H7 (cell line): ENCODE measurements around the gene GFAP. TPM values are rescaled to one million over a fixed set of nuclear protein-coding genes. Genes with fewer than 3 reads are reported as not detected.
A peak's percentile ranks its signal among the peaks of the same experiment; 100 is the strongest.

Source experiments
- DNase-seq: peaks from one replicate; pipeline ENCODE4 v3.0.0; 2012
- H3K27me3 ChIP-seq: 2 replicates; pipeline ENCODE4 v1.6.0; 2011; ENCODE audit warnings: mild to moderate bottlenecking, low read length; ENCODE audit not compliant: control insufficient read depth, insufficient read depth
- H3K36me3 ChIP-seq: replicated peaks from 2 replicates; pipeline ENCODE4 v1.5.1; 2011; ENCODE audit warnings: low read length; ENCODE audit not compliant: control insufficient read depth, insufficient read depth
- H3K4me3 ChIP-seq: 2 replicates; pipeline ENCODE4 v1.5.1; 2011; ENCODE audit warnings: low read depth, mild to moderate bottlenecking, control low read depth, low read length, moderate library complexity; ENCODE audit not compliant: insufficient read depth
- total RNA-seq: library from RNA; depleted of rRNA; stranded (reverse); fragments of >200 nt; shearing (Covaris generic); gene quantifications from 2 replicates; pipeline ENCODE4 v1.2.3, GENCODE V29; 2014

GFAP gene
- total RNA-seq, 1 experiment from 2014 or later = 0.10 TPM

DNA sequence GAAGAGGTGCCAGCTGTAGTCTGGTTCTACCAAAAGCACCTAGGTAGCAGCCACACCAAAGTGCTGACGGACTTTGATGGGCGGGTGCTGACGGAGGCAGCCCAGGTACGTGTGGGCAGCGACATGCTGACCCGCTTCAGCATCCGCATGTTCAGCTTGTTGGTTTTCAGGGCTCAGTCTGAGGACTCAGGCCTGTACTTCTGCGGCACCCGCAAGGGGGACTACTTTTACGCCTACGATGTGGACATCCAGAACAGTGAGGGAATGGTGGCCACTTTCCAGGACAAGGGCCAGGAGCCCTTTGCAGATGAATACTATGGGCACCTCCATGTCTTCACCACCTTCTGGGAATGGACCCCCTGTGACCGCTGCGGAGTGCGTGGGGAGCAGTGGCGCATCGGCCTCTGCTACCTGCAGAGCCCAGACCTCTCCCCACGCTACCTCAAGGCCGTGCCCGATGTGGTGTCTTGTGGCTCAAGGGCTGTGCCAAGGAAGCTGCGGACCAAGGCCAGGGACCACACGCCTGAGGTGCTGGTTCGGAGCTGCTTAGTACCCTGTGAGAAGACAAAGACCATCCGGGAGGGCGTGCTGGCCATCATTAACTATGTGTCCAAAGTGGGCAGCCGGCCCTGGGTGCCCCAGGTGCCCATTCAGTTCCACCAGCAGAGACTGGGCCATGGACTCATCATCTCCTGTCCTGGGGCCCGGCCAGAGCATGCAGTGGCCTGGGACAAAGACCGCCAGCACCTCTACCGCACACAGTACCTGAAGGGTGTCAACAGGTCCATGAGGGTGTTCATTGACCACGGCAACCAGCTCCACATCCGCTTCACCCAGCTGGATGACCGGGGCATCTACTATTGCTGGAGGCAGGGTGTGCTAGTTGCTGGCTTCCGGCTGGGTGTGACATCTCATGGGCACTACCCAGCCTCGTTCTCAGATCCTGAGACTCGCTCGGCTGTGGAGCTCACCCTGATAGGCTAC is 11.0 kb downstream of the GFAP start:
- no peak overlapping the region for H3K4me3 ChIP-seq
- no peaks in the 10 kb centered on the region for H3K27me3 ChIP-seq
- DNase-seq = no peak
- H3K36me3 ChIP-seq = no peaks in the 10 kb centered on the region

DNA sequence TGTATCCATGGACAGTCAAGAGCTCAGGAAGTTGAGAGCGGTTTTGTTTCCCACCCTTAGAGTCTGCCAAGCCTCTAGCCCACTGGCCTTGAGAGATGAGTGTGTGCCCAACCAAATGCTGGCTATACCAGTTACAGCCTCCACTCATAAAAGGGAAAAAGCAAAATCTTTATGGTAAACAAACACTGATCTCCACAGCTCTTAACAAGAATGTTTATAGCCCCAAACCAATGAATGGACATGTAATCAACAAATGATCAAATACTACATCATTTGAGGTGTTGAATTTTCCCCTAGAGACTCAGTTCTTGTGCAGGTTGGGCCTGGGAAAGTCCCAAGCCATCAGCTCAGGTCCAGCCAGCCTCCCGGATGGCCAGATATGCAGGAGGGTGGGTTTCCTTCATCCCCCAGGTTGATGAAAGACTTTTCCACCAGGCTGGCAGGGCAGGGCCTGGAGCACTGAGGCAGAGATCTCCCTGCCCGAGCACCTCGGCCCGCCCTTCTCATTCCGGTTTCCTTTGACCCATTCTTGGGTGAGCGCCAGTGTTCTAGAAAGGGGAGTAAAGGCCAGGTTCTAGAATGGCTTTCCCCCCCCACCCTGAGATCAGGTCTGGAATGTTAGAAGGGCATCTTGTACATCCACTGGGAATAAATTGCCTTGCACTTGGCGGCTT is 12.2 kb downstream of the GFAP start:
- no peak for DNase-seq
- Histone ChIP-seq H3K4me3 (no peak overlapping the region), H3K27me3 (no peaks in the 10 kb centered on the region), H3K36me3 (no peaks in the 10 kb centered on the region)

DNA sequence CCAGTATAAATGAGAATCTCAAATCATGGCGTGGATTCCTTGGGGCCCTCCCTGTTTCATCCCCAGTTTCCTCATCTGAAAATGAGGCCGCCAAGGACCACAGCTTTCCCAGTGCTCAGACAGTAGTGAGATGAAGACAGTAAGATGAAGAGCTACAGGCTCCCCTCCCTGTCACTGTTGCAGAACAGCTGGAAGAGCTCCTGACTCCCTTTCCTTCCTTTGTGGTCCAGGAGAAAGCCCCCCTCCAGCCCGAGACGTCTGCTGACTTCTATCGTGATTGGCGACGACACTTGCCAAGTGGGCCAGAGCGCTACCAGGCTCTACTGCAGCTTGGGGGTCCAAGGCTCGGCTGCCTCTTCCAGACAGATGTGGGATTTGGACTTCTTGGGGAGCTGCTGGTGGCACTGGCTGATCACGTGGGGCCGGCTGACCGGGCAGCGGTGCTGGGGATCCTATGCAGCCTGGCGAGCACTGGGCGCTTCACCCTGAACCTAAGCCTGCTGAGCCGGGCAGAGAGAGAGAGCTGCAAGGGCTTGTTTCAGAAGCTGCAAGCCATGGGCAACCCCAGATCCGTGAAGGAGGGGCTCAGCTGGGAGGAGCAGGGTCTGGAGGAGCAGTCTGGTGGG is 13.1 kb downstream of the GFAP start:
- DNase-seq = no peak
- Histone ChIP-seq H3K27me3 (no peaks in the 10 kb centered on the region), H3K36me3 (no peaks in the 10 kb centered on the region), H3K4me3 (no peak overlapping the region)

DNA sequence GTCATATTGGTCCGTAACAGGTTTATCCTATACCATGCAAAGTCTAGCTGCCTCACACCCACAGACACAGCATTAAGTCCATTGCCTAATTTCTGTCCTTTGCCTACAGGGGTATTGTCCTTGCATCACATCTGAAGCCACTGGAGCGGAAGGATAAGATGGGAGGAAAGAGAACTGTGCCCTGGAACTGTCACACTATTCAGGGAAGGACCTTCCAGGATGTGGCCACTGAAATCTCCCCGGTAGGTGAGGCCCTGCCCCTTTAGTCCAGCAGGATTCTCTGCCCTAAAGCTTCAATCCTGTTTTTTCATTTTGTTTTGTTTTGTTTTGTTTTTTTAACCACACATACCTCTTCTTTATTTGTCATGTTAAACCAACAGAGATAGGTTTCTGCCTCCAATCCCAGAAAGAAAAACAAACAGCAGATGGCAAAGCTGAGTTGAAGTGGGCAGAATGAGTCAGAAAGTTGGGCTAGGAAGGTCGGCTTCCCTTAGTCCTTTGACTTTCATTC is 13.8 kb downstream of the GFAP start:
- Histone ChIP-seq H3K36me3 (no peaks in the 10 kb centered on the region), H3K27me3 (no peaks in the 10 kb centered on the region), H3K4me3 (no peak overlapping the region)
- no peak for DNase-seq

DNA sequence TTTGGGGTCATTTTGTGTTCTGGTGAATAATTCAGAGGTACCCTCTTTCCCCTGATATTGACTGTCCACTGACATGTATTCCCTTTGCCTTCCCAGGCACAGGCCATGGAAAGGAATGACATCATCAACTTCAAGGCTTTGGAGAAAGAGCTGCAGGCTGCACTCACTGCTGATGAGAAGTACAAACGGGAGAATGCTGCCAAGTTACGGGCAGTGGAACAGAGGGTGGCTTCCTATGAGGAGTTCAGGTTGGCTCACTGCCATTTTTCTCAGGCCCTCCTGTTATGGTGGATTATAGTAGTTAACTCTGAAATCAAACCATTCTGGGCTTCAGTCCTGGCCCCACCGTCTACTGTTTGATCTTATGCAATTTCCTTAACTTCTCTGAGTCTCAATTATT is 14.4 kb downstream of the GFAP start:
- DNase-seq = no peak
- no peaks in the 10 kb centered on the region for H3K36me3 ChIP-seq
- no peaks in the 10 kb centered on the region for H3K27me3 ChIP-seq
- H3K4me3 ChIP-seq = no peak overlapping the region

DNA sequence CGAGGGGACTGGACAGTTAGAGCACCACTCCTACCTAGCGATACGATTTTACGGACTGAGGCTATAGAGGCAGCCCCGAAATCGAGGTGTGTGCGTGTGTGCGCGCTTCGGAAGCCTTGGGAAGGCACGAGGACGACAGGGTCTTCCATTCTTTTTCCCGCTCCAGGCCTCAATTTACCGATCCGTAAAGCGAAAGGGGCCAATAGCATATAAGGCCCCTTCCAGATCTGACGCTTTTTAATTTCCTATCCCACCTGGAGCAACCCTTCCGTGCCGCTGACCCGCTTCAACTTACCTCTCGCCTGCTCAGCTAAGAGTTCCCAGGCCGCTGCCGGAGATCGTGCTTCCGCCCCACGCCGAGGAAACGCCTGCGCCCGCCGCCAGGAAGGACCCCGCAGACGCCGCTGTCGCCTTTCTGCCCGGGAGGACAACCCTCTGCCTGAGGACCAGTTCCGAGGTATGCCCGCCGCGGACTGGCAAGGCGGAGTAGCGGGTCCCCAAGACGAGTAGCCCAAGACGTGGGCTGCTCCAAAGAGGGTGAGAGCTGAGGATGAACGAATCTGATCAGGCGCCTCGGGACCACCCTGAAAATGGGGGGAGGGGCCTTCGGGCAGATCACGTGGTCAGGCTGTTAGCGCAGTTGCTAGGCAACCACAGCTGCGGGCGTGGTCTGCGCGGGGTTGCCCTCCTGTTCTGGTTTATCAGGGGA is 16.1 kb downstream of the GFAP start, which contains the start of gene EFTUD2:
TSS of gene EFTUD2 (minus strand) at position 372 of the 709 bp plus-strand sequence. CDS start 4,924 bp downstream, outside the sequence.
- no peaks in the 10 kb centered on the region for H3K27me3 ChIP-seq
- DNase-seq = peak; percentile 95
- peak within 1 kb of the TSS; percentile 87 for H3K4me3 ChIP-seq

DNA sequence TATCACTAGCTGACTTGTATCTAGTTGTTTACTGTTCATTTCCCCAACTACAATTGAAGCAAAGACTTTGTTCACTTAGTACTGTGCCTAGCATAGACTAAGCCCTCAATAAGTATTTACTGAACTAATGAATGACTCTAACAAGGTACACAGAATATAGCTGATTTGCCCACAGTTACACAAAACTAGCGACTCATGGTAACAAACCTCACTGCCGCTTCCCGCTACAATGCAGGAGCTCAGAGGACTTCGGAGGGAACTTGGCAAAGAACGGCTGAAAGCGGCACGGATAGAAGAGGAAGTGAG is 16.6 kb downstream of the GFAP start:
- no peaks in the 10 kb centered on the region for H3K27me3 ChIP-seq
- no peak for DNase-seq
- H3K4me3 ChIP-seq = peak overlapping the region; percentile 87
- peaks cover 2% of the 10 kb centered on the region for H3K36me3 ChIP-seq

More for the DNA sequence above, 16.1 kb downstream of the GFAP start, which contains the start of gene EFTUD2:
- peaks cover under 1% of the 10 kb centered on the region for H3K36me3 ChIP-seq

DNA sequence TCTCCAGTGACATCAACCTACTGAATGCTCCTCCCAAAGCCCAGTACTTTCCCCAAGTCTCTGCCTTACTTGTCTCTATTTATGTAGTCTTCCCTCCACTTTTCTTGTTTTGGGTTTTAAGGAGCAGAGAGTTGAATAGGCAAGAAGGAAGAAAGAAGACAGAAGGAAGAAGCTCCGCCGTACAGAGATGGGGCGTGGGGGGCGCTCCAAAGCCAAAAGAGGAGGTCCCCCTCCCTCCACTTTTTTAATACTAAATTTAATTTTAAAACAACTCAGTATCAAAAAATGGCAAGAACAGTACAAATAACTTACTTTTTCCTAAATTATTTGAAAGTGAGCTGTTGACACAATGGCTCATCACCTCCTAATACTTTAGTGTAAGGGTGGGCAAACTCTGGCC is 20.7 kb downstream of the GFAP start:
- Histone ChIP-seq H3K27me3 (no peaks in the 10 kb centered on the region), H3K4me3 (no peak overlapping the region), H3K36me3 (peaks cover 6% of the 10 kb centered on the region)
- DNase-seq = peak; percentile 33

DNA sequence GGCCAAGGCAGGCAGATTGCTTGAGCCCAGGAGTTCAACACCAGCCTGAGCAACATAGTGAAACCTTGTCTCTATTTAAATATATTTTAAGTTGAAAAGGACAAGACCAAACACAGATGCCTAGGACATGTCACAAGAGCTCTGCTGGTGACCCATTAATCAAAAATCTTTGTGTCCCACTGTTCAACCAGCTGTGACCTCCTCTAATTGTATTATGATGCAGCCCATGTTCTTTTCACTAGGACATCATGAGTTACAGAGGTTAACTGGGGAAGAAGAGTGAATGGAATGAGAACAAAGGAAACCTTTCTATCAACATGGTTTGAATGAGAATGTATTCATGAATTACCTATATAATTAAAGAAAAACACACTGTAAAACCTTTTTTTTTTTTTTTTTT is 23.1 kb downstream of the GFAP start:
- Histone ChIP-seq H3K27me3 (no peaks in the 10 kb centered on the region), H3K36me3 (peaks cover 11% of the 10 kb centered on the region), H3K4me3 (no peak overlapping the region)
- DNase-seq = no peak

DNA sequence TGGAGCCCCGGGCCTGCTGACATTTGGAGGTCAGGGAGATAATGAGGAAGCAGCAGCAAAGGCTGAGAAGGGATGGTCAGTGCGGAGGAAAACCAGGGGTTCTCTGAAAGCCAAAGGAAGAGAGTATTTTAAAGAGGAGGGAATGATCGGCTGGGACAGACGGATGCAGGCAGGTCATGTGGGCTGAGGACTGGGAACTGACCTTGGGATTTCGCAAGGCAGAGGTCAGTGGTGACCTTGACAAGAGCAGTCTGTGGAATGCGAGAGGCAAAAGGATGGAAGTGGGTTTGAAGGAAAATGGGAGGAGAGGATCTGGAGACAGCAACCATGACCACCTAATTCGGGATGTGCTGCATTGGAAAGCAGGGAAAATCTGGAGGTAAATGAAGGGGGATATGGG is 26.3 kb downstream of the GFAP start:
- Histone ChIP-seq H3K4me3 (no peak overlapping the region), H3K36me3 (peaks cover 20% of the 10 kb centered on the region), H3K27me3 (no peaks in the 10 kb centered on the region)
- DNase-seq = no peak

DNA sequence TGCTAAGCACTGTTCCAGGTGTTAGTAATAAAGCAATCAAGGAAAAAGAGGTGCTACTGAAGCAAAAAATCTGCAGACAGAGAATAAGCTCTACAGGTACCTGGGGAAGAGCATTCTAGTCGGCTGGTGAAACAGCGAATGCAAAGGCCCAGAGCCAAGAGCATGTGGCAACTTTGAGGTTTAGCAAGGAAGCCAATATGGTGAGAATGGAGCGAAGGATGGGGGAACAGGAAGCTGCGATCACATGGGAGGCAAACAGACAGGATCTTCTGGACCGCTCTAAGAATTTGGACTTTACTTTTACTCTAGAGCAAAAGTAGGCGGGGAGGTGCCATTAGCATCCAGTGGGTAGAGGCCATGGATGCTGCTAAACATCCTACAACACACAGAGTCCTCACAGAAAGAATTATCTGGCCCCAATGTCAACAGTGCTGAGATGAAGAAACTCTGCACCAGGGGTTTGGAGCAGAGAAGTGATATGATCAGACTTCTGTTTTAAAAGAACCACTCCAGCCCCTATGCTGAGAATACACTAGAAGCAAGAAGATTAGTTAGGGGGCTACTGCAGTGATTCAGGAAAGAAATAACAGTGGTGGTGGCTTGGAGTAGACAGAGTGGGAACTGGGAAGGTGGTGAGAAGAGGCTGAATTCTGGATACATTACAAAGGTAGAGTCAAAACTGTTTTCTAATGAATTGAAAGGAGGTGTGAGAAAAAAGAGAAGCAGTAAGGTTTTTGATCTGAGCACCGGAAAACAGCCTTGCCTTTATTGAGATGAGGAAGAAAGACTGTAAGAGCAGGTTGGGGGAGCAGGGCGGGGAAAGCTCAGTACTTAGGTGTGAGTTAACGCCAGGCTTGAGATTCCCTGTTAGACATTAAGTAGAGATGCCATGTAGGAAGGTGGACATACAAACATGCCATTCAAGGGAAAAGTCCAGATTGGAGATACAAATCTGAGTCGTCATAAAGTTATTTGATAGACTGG is 27.0 kb downstream of the GFAP start:
- no peak overlapping the region for H3K4me3 ChIP-seq
- H3K27me3 ChIP-seq = no peaks in the 10 kb centered on the region
- peaks cover 23% of the 10 kb centered on the region for H3K36me3 ChIP-seq
- no peak for DNase-seq

DNA sequence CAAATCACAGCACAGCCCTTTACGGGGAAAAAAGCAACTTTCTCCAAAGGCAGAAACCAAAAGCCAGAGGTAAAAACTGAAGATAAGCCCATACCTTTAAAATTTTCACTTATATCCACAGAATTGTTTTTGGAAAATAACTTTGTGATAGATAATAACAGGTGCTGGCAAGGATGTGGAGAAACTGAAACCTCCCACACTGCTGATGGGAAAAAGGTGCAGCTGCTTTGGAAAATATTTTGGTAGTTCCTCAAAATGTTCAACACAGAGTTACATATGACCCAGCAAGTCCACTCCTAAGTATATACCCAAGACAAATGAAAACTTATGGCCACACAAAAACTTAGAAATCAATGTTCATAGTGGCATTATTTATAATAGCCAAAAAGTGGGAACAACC is 28.3 kb downstream of the GFAP start:
- Histone ChIP-seq H3K36me3 (peaks cover 27% of the 10 kb centered on the region), H3K4me3 (no peak overlapping the region), H3K27me3 (no peaks in the 10 kb centered on the region)
- no peak for DNase-seq

DNA sequence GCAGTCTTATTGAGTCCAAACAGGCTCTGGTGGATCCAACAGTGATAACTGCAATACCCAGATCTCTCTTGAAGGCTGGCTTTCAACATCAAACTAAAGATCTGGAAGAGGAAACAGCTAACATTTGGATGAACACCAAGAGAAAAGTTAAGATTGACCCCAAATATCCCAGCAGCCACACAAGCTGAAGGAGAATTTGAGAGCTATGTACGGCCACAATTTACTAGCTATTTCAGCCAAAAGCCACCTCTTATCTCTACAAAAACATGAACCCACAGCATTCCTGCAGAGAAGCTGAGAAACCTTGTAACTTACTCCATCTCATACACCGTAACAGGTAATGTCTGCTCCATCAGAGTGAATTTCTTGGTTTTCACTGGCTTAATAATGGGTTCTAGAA is 30.4 kb downstream of the GFAP start:
- Histone ChIP-seq H3K36me3 (peaks cover 26% of the 10 kb centered on the region), H3K27me3 (no peaks in the 10 kb centered on the region), H3K4me3 (no peak overlapping the region)
- no peak for DNase-seq
